ENCODE measurements around the gene DSC2. TPM values are rescaled to one million over a fixed set of nuclear protein-coding genes. Genes with fewer than 3 reads are reported as not detected.
"Not testable (repeated sequence)": the region's sequence is repeated elsewhere in the genome, so short reads cannot be mapped to it uniquely, and the experiment has no call there.

The DSC2 gene
- total RNA-seq, 1 donor: under 0.01 TPM

GRCh38 chr18:31041271-31042083 lies 60.7 kb downstream of the DSC2 start:
- no peak overlapping the region for H3K4me3 ChIP-seq (ENCODE audit: low read depth, low read length)
- DNase-seq (ENCODE audit: low read depth): no peak
- no peak for TF ChIP-seq CTCF (IDR thresholded peaks at IDR 0.05; ENCODE audit: insufficient read depth, low read depth, low read length)

- H3K4me3 ChIP-seq (ENCODE audit: low read depth, low read length): no peak overlapping the region
- no peak for DNase-seq (ENCODE audit: low read depth)
- TF ChIP-seq CTCF (IDR thresholded peaks at IDR 0.05; ENCODE audit: insufficient read depth, low read depth, low read length): no peak
Measured at GRCh38 chr18:31040686-31041270, 61.4 kb downstream of the DSC2 start.

GRCh38 chr18:31039426-31039825 lies 62.8 kb downstream of the DSC2 start:
- no peak for DNase-seq (ENCODE audit: low read depth)
- no peak overlapping the region for H3K4me3 ChIP-seq (ENCODE audit: low read depth, low read length)
- no peak for TF ChIP-seq CTCF (IDR thresholded peaks at IDR 0.05; ENCODE audit: insufficient read depth, low read depth, low read length)

GRCh38 chr18:31037686-31038085 lies 64.5 kb downstream of the DSC2 start:
- DNase-seq (ENCODE audit: low read depth); H3K4me3 ChIP-seq (ENCODE audit: low read depth, low read length): not testable (repeated sequence)

- no peak for DNase-seq (ENCODE audit: low read depth)
- no peak for TF ChIP-seq CTCF (IDR thresholded peaks at IDR 0.05; ENCODE audit: insufficient read depth, low read depth, low read length)
- no peak overlapping the region for H3K4me3 ChIP-seq (ENCODE audit: low read depth, low read length)
Measured at GRCh38 chr18:31034541-31034940, 67.7 kb downstream of the DSC2 start.

GRCh38 chr18:31030574-31031278 lies 71.5 kb downstream of the DSC2 start:
- no peak for DNase-seq (ENCODE audit: low read depth)
- H3K4me3 ChIP-seq (ENCODE audit: low read depth, low read length): no peak overlapping the region
- TF ChIP-seq CTCF (IDR thresholded peaks at IDR 0.05; ENCODE audit: insufficient read depth, low read depth, low read length): no peak

Measured in fibroblast of villous mesenchyme (primary cell).